GM19395 (cell line): Measurements from ENCODE around the gene DSP.
A peak's percentile ranks its signal among the peaks of the same experiment; 100 is the strongest.

ENCODE experiments used
- ATAC-seq: cut with Tn5 transposase; IDR thresholded peaks from one replicate; pipeline ENCODE4 v1.9.1; 2021; ENCODE audit warnings: mild to moderate bottlenecking, moderate library complexity; ENCODE audit not compliant: unreplicated experiment

DSP gene

GRCh38 chr6:7559651-7560385, 18.3 kb downstream of the DSP start:
- no peak for ATAC-seq

- ATAC-seq = no peak
Observed at GRCh38 chr6:7561153-7561964, 19.9 kb downstream of the DSP start.

- no peak for ATAC-seq
Observed at GRCh38 chr6:7562769-7563168, 21.3 kb downstream of the DSP start.

GRCh38 chr6:7566107-7566506, 24.6 kb downstream of the DSP start:
- no peak for ATAC-seq

GRCh38 chr6:7566617-7567173, 25.2 kb downstream of the DSP start:
- no peak for ATAC-seq

GRCh38 chr6:7568021-7568420, 26.6 kb downstream of the DSP start:
- no peak for ATAC-seq

- ATAC-seq = no peak
Observed at GRCh38 chr6:7569082-7569481, 27.6 kb downstream of the DSP start.

GRCh38 chr6:7572213-7572943, 30.9 kb downstream of the DSP start:
- no peak for ATAC-seq

GRCh38 chr6:7574500-7574899, 33.0 kb downstream of the DSP start:
- no peak for ATAC-seq

- no peak for ATAC-seq
Observed at GRCh38 chr6:7578516-7578915, 37.0 kb downstream of the DSP start.

GRCh38 chr6:7578931-7579330, 37.5 kb downstream of the DSP start:
- no peak for ATAC-seq

- ATAC-seq = no peak
Observed at GRCh38 chr6:7579851-7580250, 38.4 kb downstream of the DSP start.

GRCh38 chr6:7580537-7580926, 39.1 kb downstream of the DSP start:
- no peak for ATAC-seq

- no peak for ATAC-seq
Observed at GRCh38 chr6:7580927-7581618, 39.6 kb downstream of the DSP start.

- ATAC-seq = no peak
Observed at GRCh38 chr6:7585287-7585930, 43.9 kb downstream of the DSP start.

- no peak for ATAC-seq
Observed at GRCh38 chr6:7587631-7588100, 46.2 kb downstream of the DSP start.

- no peak for ATAC-seq
Observed at GRCh38 chr6:7588506-7588905, 47.0 kb downstream of the DSP start.

GRCh38 chr6:7589221-7589620, 47.8 kb downstream of the DSP start:
- ATAC-seq = no peak

- peak; percentile 99 for ATAC-seq
Observed at GRCh38 chr6:7589949-7590917, 48.8 kb downstream of the DSP start, which contains the start of gene SNRNP48. SNRNP48 (plus strand) TSS chr6:7590198; CDS start chr6:7590258, 60 bp downstream.
